ENCODE measurements around the gene MRS2.
"Not testable (repeated sequence)": the region's sequence is repeated elsewhere in the genome, so short reads cannot be mapped to it uniquely, and the experiment has no call there.

The MRS2 gene

GRCh38 chr6:24402697-24403500 is at the start of gene MRS2:
TSS of gene MRS2 (plus strand) at chr6:24402936. CDS start at chr6:24403047, 111 bp downstream.
- peak; percentile 32 for DNase-seq

GRCh38 chr6:24353861-24354260 is 48.9 kb upstream of the MRS2 start:
- no peak for DNase-seq

GRCh38 chr6:24355393-24355792 is 47.3 kb upstream of the MRS2 start:
- DNase-seq = no peak

GRCh38 chr6:24356310-24356973 is 46.3 kb upstream of the MRS2 start:
- no peak for DNase-seq

GRCh38 chr6:24357336-24358218 is 45.2 kb upstream of the MRS2 start, which contains the start of gene DCDC2:
TSS of gene DCDC2 (minus strand) at chr6:24358059. CDS start at chr6:24357750, 309 bp downstream.
- DNase-seq = no peak

- DNase-seq = no peak
Observed at GRCh38 chr6:24358219-24358821, 44.4 kb upstream of the MRS2 start.

GRCh38 chr6:24359640-24360454 is 42.9 kb upstream of the MRS2 start:
- DNase-seq = peak; percentile 87

- DNase-seq = not testable (repeated sequence)
Observed at GRCh38 chr6:24362363-24362762, 40.4 kb upstream of the MRS2 start.

- not testable (repeated sequence) for DNase-seq
Observed at GRCh38 chr6:24365103-24365633, 37.6 kb upstream of the MRS2 start.

- DNase-seq = no peak
Observed at GRCh38 chr6:24374612-24375011, 28.1 kb upstream of the MRS2 start.

GRCh38 chr6:24376871-24377270 is 25.9 kb upstream of the MRS2 start:
- no peak for DNase-seq

- DNase-seq = no peak
Observed at GRCh38 chr6:24378473-24379097, 24.2 kb upstream of the MRS2 start.

GRCh38 chr6:24381476-24382219 is 21.1 kb upstream of the MRS2 start:
- DNase-seq = no peak

- DNase-seq = no peak
Observed at GRCh38 chr6:24382220-24382540, 20.6 kb upstream of the MRS2 start.

GRCh38 chr6:24382891-24383494 is 19.7 kb upstream of the MRS2 start:
- not testable (repeated sequence) for DNase-seq

GRCh38 chr6:24384369-24385130 is 18.2 kb upstream of the MRS2 start:
- not testable (repeated sequence) for DNase-seq

- no peak for DNase-seq
Observed at GRCh38 chr6:24385536-24386269, 17.0 kb upstream of the MRS2 start.

- no peak for DNase-seq
Observed at GRCh38 chr6:24387818-24388217, 14.9 kb upstream of the MRS2 start.

- no peak for DNase-seq
Observed at GRCh38 chr6:24391208-24391607, 11.5 kb upstream of the MRS2 start.
